Mucosa of descending colon (tissue), 3 donors: ENCODE results near the gene CFAP53. TPM values are rescaled to one million over a fixed set of nuclear protein-coding genes. Genes with fewer than 3 reads are reported as not detected.

Experiments used
- ATAC-seq: fragments of 200-7000 bp; cut with Tn5 transposase; one replicate; pipeline ENCODE4 v1.9.1; 2020; ENCODE audit warnings: mild to moderate bottlenecking, moderate library complexity
- DNase-seq, 3 donors: peaks; one replicate each; pipeline ENCODE4 v3.0.0-alpha.2; 2020
- H3K36me3 ChIP-seq: fragments of 200-600 bp; one replicate; pipeline ENCODE4 v1.8.0; 2021; ENCODE audit warnings: low read depth, mild to moderate bottlenecking
- H3K4me1 ChIP-seq: fragments of 200-600 bp; one replicate; pipeline ENCODE4 v1.8.0; 2021; ENCODE audit warnings: low read depth, mild to moderate bottlenecking
- H3K4me3 ChIP-seq: fragments of 200-600 bp; one replicate; pipeline ENCODE4 v1.8.0; 2021; ENCODE audit warnings: mild to moderate bottlenecking
- H3K9me3 ChIP-seq: fragments of 200-600 bp; one replicate; pipeline ENCODE4 v1.8.0; 2021; ENCODE audit warnings: mild to moderate bottlenecking
- CTCF ChIP-seq: fragments of 200-600 bp; IDR thresholded peaks from one replicate; pipeline ENCODE4 v1.8.0; 2022; ENCODE audit warnings: antibody characterized with exemption, mild to moderate bottlenecking
- intact Hi-C, 2 donors: fragments of 100-400 bp; cut with DNase I in 1 of 2; cut with micrococcal nuclease in 1 of 2; formaldehyde crosslinking; loops; one replicate each; pipeline versions ENCODE4 v1.11.0 to v1.11.1; 2022; cut with DNase I, micrococcal nuclease
- total RNA-seq, 3 donors: library from RNA; stranded (reverse); fragmentation: NEBNext Ultra II Directional in 2 of 3; extraction: Animal tissue kit (Norgen Biotek cat#: 25700) in 2 of 3; gene quantifications; one replicate each; pipeline versions ENCODE4 v1.2.1 to v1.2.4, GENCODE V29; 2021 to 2023
- donor health status: DM: no; HTN: no; CAD: no; lungs with moderate emphysema.
- donor health status: DM: no; HTN: no; CAD: no.
- donor health status: DM: no; HTN: yes; CAD: no.

Gene CFAP53
- total RNA-seq, 3 donors from 2014 or later = 0.27 to 0.47 TPM; not detected in 1

- DNase-seq (peak in 1 of 3 donors; percentile 56), ATAC-seq (no peak)
- no peak for TF ChIP-seq CTCF
- Histone ChIP-seq H3K4me1 (peaks cover 9% of the 10 kb centered on the region), H3K4me3 (no peak overlapping the region), H3K9me3 (no peaks in the 10 kb centered on the region), H3K36me3 (peaks cover 8% of the 10 kb centered on the region)
- intact Hi-C loops = no loop called here
Observed at GRCh38 chr18:50285631-50286321, 19.5 kb upstream of the CFAP53 start.

- ATAC-seq = no peak
- DNase-seq = peak in 1 of 3 donors; percentile 59
- peaks cover 8% of the 10 kb centered on the region for H3K36me3 ChIP-seq
- intact Hi-C loops = no loop called here
- no peak for TF ChIP-seq CTCF
- H3K9me3 ChIP-seq = no peaks in the 10 kb centered on the region
- H3K4me1 ChIP-seq = peaks cover 14% of the 10 kb centered on the region
- no peak overlapping the region for H3K4me3 ChIP-seq
Observed at GRCh38 chr18:50285071-50285470, 18.8 kb upstream of the CFAP53 start.

GRCh38 chr18:50284255-50284885 is 18.1 kb upstream of the CFAP53 start:
- intact Hi-C loops = no loop called here
- H3K4me1 ChIP-seq = peaks cover 21% of the 10 kb centered on the region
- ATAC-seq = no peak
- TF ChIP-seq CTCF = no peak
- DNase-seq = peak in 1 of 3 donors; percentile 42
- no peak overlapping the region for H3K4me3 ChIP-seq
- H3K9me3 ChIP-seq = no peaks in the 10 kb centered on the region
- peaks cover 8% of the 10 kb centered on the region for H3K36me3 ChIP-seq

GRCh38 chr18:50283469-50284209 is 17.3 kb upstream of the CFAP53 start:
- H3K36me3 ChIP-seq = peaks cover 8% of the 10 kb centered on the region
- intact Hi-C loops = no loop called here
- H3K9me3 ChIP-seq = no peaks in the 10 kb centered on the region
- ATAC-seq (no peak), DNase-seq (peak in 1 of 3 donors; percentile 45)
- TF ChIP-seq CTCF = no peak
- H3K4me3 ChIP-seq = no peak overlapping the region
- H3K4me1 ChIP-seq = peaks cover 25% of the 10 kb centered on the region

GRCh38 chr18:50282521-50283335 is 16.4 kb upstream of the CFAP53 start:
- intact Hi-C loops = no loop called here
- H3K4me1 ChIP-seq = peaks cover 26% of the 10 kb centered on the region
- no peak for TF ChIP-seq CTCF
- no peaks in the 10 kb centered on the region for H3K9me3 ChIP-seq
- ATAC-seq (no peak), DNase-seq (peak in 2 of 3 donors; percentile 34 to 72)
- H3K36me3 ChIP-seq = peaks cover 8% of the 10 kb centered on the region
- H3K4me3 ChIP-seq = no peak overlapping the region
